Ascending aorta (tissue), 2 donors: ENCODE measurements around the gene SOD3. TPM values are rescaled to one million over a fixed set of nuclear protein-coding genes. Genes with fewer than 3 reads are reported as not detected.
A peak's percentile ranks its signal among the peaks of the same experiment; 100 is the strongest.

Experiments used
- DNase-seq, 2 donors: peaks; one replicate each; pipeline ENCODE4 v3.0.0-alpha.2; 2019; ENCODE audit warnings: low spot score in 2 of 2
- H3K27ac ChIP-seq, 2 donors: fragments of 200-600 bp; sonication (generic); one replicate each; pipeline ENCODE4 v1.5.1; 2016 to 2017; ENCODE audit warnings: mild to moderate bottlenecking in 1 of 2
- H3K27me3 ChIP-seq: fragments of 200-600 bp; sonication (generic); one replicate; pipeline ENCODE4 v1.5.1; 2017
- H3K36me3 ChIP-seq, 2 donors: fragments of 200-600 bp; sonication (generic); one replicate each; pipeline ENCODE4 v1.5.1; 2016
- H3K4me1 ChIP-seq, 2 donors: fragments of 200-600 bp; sonication (generic); one replicate each; pipeline ENCODE4 v1.5.1; 2016 to 2017; ENCODE audit warnings: mild to moderate bottlenecking in 1 of 2
- H3K4me3 ChIP-seq, 2 donors: fragments of 200-600 bp; sonication (generic); one replicate each; pipeline ENCODE4 v1.5.1; 2016 to 2017; ENCODE audit warnings: mild to moderate bottlenecking in 1 of 2
- H3K9me3 ChIP-seq, 2 donors: fragments of 200-600 bp; sonication (generic); one replicate each; pipeline ENCODE4 v1.5.1; 2016
- intact Hi-C: fragments of 100-400 bp; cut with DNase I; formaldehyde crosslinking; loops from one replicate; pipeline ENCODE4 v1.15.1; 2023
- total RNA-seq: library from RNA; depleted of rRNA; stranded (reverse); fragments of >200 nt; gene quantifications from one replicate; pipeline ENCODE4 v1.1.0, GENCODE V29; 2016
- TF ChIP-seq, protein P1 (sequence below), 3 experiments: fragments of 200-600 bp in 2 of 3; fragments of 450-650 bp in 1 of 3; sonication (generic) in 2 of 3; IDR thresholded peaks; one replicate each; pipeline ENCODE4 v1.5.1; 2016 to 2019; ENCODE audit warnings: antibody characterized with exemption in 3 of 3, mild to moderate bottlenecking in 1 of 3, moderate library complexity in 1 of 3

The SOD3 gene
- total RNA-seq, 1 donor from 2014 or later = 893 TPM

DNA sequence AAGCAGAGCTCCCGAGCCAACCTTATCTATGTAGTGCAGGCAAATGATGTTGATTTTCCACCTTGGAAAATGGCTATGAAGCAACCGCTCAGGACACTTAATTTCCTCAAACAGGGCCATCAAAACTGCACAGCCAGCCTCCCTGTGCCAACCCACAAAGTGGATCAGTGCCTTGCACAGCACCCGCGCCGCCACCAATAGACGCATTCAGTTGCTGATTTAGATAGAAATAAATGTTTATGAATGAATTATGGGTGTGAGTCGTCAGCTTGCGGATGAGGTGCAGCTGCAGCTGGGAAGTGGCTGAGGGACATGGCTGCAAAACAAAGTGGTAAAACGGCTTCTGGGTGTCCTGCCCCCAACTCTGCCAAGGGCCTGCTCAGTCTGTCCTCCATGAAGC is 47.0 kb downstream of the SOD3 start:
- H3K4me3 ChIP-seq = no peak overlapping the region
- peaks cover 0 to 5% of the 10 kb centered on the region in 2 donors for H3K36me3 ChIP-seq
- no peaks in the 10 kb centered on the region for H3K27me3 ChIP-seq
- peaks cover 0 to 13% of the 10 kb centered on the region in 2 donors for H3K4me1 ChIP-seq
- DNase-seq = no peak
- no peaks in the 10 kb centered on the region for H3K9me3 ChIP-seq
- peak overlapping the region in 1 of 2 donors; percentile 48 for H3K27ac ChIP-seq
- intact Hi-C loops = no loop called here
- TF ChIP-seq, protein P1, sequence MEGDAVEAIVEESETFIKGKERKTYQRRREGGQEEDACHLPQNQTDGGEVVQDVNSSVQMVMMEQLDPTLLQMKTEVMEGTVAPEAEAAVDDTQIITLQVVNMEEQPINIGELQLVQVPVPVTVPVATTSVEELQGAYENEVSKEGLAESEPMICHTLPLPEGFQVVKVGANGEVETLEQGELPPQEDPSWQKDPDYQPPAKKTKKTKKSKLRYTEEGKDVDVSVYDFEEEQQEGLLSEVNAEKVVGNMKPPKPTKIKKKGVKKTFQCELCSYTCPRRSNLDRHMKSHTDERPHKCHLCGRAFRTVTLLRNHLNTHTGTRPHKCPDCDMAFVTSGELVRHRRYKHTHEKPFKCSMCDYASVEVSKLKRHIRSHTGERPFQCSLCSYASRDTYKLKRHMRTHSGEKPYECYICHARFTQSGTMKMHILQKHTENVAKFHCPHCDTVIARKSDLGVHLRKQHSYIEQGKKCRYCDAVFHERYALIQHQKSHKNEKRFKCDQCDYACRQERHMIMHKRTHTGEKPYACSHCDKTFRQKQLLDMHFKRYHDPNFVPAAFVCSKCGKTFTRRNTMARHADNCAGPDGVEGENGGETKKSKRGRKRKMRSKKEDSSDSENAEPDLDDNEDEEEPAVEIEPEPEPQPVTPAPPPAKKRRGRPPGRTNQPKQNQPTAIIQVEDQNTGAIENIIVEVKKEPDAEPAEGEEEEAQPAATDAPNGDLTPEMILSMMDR (IDR thresholded peaks at IDR 0.05) = no peak

DNA sequence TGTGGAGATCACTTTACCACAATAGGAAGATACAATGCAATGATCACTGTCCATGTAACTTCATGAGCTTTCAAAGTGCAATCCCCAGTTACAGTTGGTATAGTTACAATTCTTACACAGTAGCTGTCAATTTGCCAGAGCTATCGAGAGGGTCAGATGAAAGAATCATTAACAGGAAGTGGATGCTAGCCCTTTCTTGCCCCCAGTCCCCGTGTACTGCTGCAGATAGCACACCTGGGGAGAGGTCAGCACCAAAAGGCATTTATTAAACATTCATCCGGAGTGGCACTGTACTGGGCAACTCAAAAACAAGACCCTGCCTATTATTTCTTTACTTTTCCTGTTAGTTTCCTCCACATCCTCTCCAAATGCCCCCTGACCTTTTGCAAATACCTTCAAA is 47.7 kb downstream of the SOD3 start:
- Histone ChIP-seq H3K4me1 (peaks cover 0 to 10% of the 10 kb centered on the region in 2 donors), H3K27me3 (no peaks in the 10 kb centered on the region), H3K9me3 (no peaks in the 10 kb centered on the region), H3K36me3 (no peaks in the 10 kb centered on the region), H3K4me3 (no peak overlapping the region), H3K27ac (no peak overlapping the region)
- TF ChIP-seq, protein P1 (IDR thresholded peaks at IDR 0.05) = no peak
- intact Hi-C loops = no loop called here
- DNase-seq = no peak

DNA sequence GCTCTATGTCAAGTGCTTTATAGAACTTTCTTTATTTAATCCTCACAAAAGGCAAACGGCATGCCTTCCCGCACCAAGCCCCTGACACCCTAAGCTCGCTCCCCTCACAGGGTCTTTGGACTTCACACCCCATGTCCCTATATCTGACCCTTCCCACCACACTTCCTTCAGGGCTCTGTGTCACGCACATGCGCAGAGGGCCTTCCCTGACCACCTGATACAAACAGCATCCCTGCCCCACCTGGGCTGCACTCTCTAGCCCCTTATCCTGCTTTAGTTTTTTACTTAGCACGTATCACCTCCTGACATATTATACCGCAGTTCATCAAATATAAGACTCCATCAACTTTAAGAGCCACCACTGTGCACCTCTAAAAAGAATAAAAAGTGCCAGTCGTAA is 49.8 kb downstream of the SOD3 start:
- TF ChIP-seq, protein P1 (IDR thresholded peaks at IDR 0.05) = no peak
- no peaks in the 10 kb centered on the region for H3K36me3 ChIP-seq
- intact Hi-C loops = no loop called here
- H3K4me1 ChIP-seq = peaks cover 0 to 13% of the 10 kb centered on the region in 2 donors
- H3K4me3 ChIP-seq = no peak overlapping the region
- H3K9me3 ChIP-seq = no peaks in the 10 kb centered on the region
- H3K27me3 ChIP-seq = no peaks in the 10 kb centered on the region
- no peak overlapping the region for H3K27ac ChIP-seq
- DNase-seq = no peak

DNA sequence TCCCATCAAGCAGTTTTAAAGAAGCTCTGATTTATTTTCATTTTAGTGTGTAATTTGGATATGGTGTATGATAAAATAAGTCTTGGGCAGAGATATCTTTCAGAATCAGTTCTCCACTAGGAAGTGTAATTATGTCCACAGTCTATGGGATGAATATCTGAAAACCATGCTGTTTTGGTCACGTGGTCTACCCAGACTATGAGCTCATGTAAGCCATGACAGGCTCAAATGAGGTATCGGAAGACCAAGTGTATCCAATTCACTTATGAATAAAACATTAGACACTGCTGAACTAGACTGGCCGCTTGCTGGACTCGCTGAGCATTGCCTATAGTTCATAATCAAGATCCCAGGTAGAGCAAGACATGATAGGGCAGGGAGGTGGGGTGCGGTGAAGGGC is 50.5 kb downstream of the SOD3 start:
- Histone ChIP-seq H3K9me3 (no peaks in the 10 kb centered on the region), H3K36me3 (no peaks in the 10 kb centered on the region), H3K27ac (no peak overlapping the region), H3K27me3 (no peaks in the 10 kb centered on the region), H3K4me1 (peaks cover 3 to 19% of the 10 kb centered on the region in 2 donors), H3K4me3 (no peak overlapping the region)
- intact Hi-C loops = no loop called here
- TF ChIP-seq, protein P1 (IDR thresholded peaks at IDR 0.05) = no peak
- DNase-seq = no peak

DNA sequence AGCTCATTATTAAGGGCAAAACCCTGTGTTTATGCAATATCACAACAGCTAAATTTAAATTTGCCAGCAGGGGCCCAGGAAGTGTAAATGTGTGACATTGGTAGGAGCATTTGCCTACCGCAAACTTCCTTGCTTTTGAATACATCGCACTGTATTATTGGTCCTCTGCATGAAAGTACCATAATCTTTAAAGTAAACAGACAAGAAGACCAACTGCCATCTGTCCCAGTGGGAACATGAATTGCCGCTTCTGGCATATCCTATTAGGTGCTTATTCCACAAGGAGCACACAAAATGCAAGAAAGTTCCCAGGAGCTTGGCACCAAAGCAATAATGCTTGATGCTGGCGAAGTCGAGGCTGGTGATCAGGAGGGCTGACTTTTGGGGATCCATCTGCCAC is 51.3 kb downstream of the SOD3 start:
- H3K36me3 ChIP-seq = no peaks in the 10 kb centered on the region
- H3K4me1 ChIP-seq = peaks cover 3 to 20% of the 10 kb centered on the region in 2 donors
- no peak overlapping the region for H3K4me3 ChIP-seq
- H3K27me3 ChIP-seq = no peaks in the 10 kb centered on the region
- no peak for DNase-seq
- no peak overlapping the region for H3K27ac ChIP-seq
- TF ChIP-seq, protein P1 (IDR thresholded peaks at IDR 0.05) = no peak
- intact Hi-C loops = no loop called here
- H3K9me3 ChIP-seq = no peaks in the 10 kb centered on the region

DNA sequence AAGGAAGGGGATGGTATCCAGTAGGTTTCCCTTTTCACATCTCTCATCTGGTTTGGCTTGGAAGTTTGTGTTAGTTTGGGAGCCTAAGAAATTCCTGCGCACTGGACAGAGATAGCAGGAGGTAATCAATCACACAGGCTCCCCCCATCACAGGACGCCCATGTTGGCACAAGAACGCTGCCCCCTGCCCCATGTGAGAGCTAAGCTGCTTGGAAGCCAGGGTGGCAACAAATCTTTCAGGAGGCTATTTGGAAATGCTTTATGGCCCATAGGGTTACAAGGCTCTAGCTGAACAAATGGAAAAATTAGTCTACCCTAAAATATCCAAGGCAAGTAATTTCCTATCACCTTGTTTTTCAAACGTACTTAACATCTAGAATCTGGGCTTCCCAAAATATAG is 54.0 kb downstream of the SOD3 start:
- TF ChIP-seq, protein P1 (IDR thresholded peaks at IDR 0.05) = no peak
- no peak for DNase-seq
- Histone ChIP-seq H3K4me1 (peaks cover 10 to 37% of the 10 kb centered on the region in 2 donors), H3K27ac (peak overlapping the region; percentile 69 to 79), H3K9me3 (no peaks in the 10 kb centered on the region), H3K36me3 (no peaks in the 10 kb centered on the region), H3K27me3 (no peaks in the 10 kb centered on the region), H3K4me3 (no peak overlapping the region)
- intact Hi-C loops = no loop called here
